Measurements from ENCODE around the gene FAM170B.

DNA sequence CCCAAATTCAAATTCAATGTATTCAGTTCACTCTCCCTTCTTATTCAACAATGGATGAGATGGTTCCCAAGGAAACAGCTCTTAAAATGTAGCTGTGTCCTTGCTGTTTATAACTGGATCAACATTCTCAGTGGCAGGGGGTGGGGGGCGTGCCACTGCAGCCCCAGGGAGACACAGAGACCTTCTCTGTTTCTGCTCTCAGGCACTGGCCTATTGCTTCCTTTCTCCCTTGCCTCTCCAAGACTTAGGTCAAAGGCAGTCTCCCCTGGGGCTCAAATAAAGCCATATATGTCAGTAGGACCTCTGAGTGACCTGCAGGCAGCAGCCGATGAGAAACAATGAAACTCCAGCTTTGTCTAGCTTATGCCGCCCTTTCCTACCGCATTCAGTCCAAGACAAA, 39.2 kb downstream of the FAM170B start:
- TF ChIP-seq POLR2A (IDR thresholded peaks at IDR 0.05) = no peak
- TF ChIP-seq, protein P1, sequence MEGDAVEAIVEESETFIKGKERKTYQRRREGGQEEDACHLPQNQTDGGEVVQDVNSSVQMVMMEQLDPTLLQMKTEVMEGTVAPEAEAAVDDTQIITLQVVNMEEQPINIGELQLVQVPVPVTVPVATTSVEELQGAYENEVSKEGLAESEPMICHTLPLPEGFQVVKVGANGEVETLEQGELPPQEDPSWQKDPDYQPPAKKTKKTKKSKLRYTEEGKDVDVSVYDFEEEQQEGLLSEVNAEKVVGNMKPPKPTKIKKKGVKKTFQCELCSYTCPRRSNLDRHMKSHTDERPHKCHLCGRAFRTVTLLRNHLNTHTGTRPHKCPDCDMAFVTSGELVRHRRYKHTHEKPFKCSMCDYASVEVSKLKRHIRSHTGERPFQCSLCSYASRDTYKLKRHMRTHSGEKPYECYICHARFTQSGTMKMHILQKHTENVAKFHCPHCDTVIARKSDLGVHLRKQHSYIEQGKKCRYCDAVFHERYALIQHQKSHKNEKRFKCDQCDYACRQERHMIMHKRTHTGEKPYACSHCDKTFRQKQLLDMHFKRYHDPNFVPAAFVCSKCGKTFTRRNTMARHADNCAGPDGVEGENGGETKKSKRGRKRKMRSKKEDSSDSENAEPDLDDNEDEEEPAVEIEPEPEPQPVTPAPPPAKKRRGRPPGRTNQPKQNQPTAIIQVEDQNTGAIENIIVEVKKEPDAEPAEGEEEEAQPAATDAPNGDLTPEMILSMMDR (IDR thresholded peaks at IDR 0.05) = no peak
- TF ChIP-seq POLR2AphosphoS5 (IDR thresholded peaks at IDR 0.05) = no peak
